Measurements from ENCODE around the gene HTR7. TPM values are rescaled to one million over a fixed set of nuclear protein-coding genes. Genes with fewer than 3 reads are reported as not detected.
"Not testable (repeated sequence)": the region's sequence is repeated elsewhere in the genome, so short reads cannot be mapped to it uniquely, and the experiment has no call there.

The HTR7 gene
- total RNA-seq (under 1 TPM in 5 of 7 donors, not detected in 2; 0.11 to 0.35 (median 0.32) TPM), polyA plus RNA-seq (under 1 TPM; 0.13 to 1.00 TPM)
- long read RNA-seq, donor 1, partial matches to known transcripts, result 0 of 1 reads
- long read RNA-seq, donor 1, other reads (novel, unspliced or antisense), result 0 of 1 reads
- long read RNA-seq, donor 2, partial matches to known transcripts, result 15 of 57 reads
- long read RNA-seq, donor 2, other reads (novel, unspliced or antisense), result 42 of 57 reads
- long read RNA-seq, donor 3, result 0 reads

DNA sequence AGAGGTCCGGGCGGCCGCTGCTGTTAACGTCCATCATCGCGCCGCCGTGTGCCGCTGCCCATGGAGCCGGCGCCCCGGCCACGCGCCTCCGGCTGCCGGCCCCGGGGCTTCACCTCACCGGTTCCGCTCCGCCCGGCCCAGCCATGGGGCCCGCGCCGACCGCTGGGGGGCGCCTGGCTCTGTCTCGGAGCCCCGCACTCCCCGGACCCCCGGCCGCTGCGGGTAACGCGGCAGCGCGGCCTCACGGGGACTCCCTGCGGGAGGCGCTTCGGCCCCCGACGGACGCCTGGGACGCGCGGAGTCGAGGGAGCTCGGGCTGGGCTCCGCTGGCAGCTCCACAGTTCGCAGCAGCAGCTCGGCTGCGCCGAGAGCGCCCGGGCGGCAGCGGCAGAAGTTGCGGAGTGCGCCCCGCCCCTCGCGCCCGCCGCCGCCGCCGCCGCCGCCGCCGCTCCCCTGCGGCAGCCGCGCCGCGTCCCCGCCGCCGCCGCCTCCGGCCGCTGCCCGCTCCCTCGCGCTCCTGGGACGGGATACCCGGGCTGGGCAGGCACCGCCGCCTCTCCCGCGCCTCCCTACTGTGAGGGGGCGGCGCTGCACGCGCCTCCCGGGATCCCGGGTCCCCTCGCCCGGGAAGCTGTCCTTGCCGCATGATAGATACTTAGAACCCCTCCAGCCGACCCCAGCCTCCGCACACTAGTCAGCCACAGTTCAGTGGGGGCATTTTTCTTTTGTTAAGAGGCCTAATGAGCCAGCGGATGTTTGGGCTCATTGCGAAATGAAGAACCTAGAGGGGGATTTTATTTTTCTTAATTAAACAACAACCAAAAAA lies at the start of gene HTR7:
TSS of gene HTR7 (minus strand) at position 405 of the 826 bp plus-strand sequence. CDS start at position 37, 368 bp downstream.
- Histone ChIP-seq H3K9me3 (no peaks in the 10 kb centered on the region), H3K27ac (peak within 1 kb of the TSS in 1 of 2 donors; percentile 42), H3K4me3 (peak within 1 kb of the TSS; percentile 54), H3K4me1 (ENCODE audit: insufficient read depth) (peaks cover 4% of the 10 kb centered on the region), H3K36me3 (no peaks in the 10 kb centered on the region), H3K27me3 (no peaks in the 10 kb centered on the region)
- intact Hi-C loops (cut with DNase I), result no loop called here
- 0 to 1% (median 1%) methylated on average over 41 to 104 of the region's 104 CpGs for WGBS, 3 donors
- TF ChIP-seq EP300 (IDR thresholded peaks at IDR 0.05) (no peak), POLR2A (IDR thresholded peaks at IDR 0.05) (no peak)
- TF ChIP-seq, protein P1, sequence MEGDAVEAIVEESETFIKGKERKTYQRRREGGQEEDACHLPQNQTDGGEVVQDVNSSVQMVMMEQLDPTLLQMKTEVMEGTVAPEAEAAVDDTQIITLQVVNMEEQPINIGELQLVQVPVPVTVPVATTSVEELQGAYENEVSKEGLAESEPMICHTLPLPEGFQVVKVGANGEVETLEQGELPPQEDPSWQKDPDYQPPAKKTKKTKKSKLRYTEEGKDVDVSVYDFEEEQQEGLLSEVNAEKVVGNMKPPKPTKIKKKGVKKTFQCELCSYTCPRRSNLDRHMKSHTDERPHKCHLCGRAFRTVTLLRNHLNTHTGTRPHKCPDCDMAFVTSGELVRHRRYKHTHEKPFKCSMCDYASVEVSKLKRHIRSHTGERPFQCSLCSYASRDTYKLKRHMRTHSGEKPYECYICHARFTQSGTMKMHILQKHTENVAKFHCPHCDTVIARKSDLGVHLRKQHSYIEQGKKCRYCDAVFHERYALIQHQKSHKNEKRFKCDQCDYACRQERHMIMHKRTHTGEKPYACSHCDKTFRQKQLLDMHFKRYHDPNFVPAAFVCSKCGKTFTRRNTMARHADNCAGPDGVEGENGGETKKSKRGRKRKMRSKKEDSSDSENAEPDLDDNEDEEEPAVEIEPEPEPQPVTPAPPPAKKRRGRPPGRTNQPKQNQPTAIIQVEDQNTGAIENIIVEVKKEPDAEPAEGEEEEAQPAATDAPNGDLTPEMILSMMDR (IDR thresholded peaks at IDR 0.05), result peak; percentile 63 to 77 (median 73)
- peak; percentile 32 to 77 (median 68) for DNase-seq

DNA sequence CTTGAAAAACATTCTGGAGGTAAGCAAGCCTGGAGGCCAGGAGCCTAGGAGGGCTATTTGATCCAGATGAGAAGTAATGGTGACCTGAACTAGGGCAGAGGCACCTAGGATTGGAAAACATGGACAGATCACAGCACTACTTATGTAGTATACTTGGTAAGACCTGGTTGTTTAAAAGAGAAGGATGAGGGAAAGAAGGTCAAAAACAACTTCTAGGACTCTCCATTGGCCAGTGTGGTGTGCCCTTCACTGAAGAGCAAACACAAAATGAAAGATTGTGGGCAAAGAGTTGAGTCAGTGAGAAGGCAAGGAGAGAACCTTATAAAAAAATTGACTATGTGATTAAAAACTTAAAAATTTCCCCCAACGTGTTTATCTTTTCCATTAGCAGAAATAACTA lies 48.8 kb upstream of the HTR7 start:
- WGBS, 3 donors, result 39 to 54% (median 53%) methylated on average over 1 of the region's 1 CpG
- intact Hi-C loops (cut with DNase I), result no loop called here
- no peaks in the 10 kb centered on the region for H3K36me3 ChIP-seq
- H3K4me3 ChIP-seq, result no peak overlapping the region
- H3K9me3 ChIP-seq, result no peaks in the 10 kb centered on the region
- TF ChIP-seq POLR2A (IDR thresholded peaks at IDR 0.05) (no peak), EP300 (IDR thresholded peaks at IDR 0.05) (no peak)
- TF ChIP-seq, protein P1 (IDR thresholded peaks at IDR 0.05), result no peak
- DNase-seq, result no peak
- H3K4me1 ChIP-seq (ENCODE audit: insufficient read depth), result no peaks in the 10 kb centered on the region
- no peak overlapping the region for H3K27ac ChIP-seq
- no peaks in the 10 kb centered on the region for H3K27me3 ChIP-seq

DNA sequence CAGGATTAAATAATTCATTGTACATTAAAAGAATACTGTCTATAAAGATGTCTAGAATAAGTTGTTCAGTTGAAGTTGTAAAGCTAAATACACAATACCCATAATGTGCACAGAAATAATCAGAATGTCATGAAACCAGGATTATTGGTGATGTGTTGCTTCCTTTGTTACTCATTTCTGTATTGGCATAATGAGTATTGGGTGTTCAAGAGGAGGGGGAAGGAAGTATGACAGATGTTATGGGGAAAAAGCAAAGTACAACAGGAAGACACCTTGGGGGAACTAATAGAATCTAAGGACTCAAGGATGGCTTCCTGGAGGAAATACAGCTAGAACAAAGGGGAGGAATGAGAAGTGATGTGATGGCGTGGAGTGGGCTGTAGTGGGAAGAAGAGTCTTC lies 48.1 kb upstream of the HTR7 start:
- Histone ChIP-seq H3K4me1 (ENCODE audit: insufficient read depth) (no peaks in the 10 kb centered on the region), H3K27ac (no peak overlapping the region), H3K27me3 (no peaks in the 10 kb centered on the region), H3K9me3 (no peaks in the 10 kb centered on the region), H3K4me3 (no peak overlapping the region), H3K36me3 (no peaks in the 10 kb centered on the region)
- DNase-seq, result no peak
- TF ChIP-seq EP300 (IDR thresholded peaks at IDR 0.05), result no peak
- TF ChIP-seq, protein P1 (IDR thresholded peaks at IDR 0.05), result no peak
- no peak for TF ChIP-seq POLR2A (IDR thresholded peaks at IDR 0.05)
- 80 to 94% (median 89%) methylated on average over 1 of the region's 1 CpG for WGBS, 3 donors
- intact Hi-C loops (cut with DNase I), result no loop called here

DNA sequence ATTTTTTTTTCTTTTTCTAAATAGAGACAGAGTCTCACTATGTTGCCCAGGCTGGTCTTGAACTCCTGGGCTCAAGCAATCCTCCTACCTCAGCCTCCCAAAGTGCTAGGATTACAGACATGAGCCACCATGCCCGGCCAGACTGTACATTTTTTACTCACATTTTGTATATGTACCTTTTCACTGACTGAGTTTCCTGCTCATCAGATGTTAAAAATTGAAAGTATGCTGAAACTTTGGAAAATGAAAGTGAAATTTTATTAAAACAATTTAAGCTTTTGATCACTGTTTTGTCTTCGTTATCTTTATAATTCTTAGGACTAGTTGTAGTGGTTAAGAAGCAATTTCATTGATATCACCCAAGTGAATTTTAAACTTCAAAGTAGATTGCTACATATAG lies 39.1 kb upstream of the HTR7 start:
- H3K27ac ChIP-seq; H3K4me1 ChIP-seq (ENCODE audit: insufficient read depth); DNase-seq; intact Hi-C loops (cut with DNase I); H3K4me3 ChIP-seq; H3K9me3 ChIP-seq; H3K27me3 ChIP-seq; H3K36me3 ChIP-seq: not testable (repeated sequence)
- 61 to 70% (median 70%) methylated on average over 2 of the region's 2 CpGs for WGBS, 3 donors

DNA sequence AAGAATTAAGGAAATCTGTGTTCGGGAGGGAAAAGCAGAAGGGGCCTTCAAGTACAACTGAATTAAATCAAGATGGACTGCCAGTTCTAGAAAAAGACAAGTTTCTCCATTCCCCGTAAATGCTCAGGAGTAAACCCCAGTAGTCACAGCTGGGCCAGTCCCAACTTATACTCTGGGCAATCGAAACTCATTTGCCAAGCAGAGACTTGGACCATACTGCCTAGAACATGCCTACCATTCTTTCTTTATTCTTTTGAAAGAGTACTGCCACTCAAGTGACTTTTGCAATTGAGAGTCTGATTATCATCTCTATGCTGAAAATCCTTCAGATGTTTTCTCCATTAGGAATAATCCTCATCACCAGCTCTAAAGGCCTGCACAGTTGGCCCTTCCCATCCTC lies 35.4 kb upstream of the HTR7 start:
- no peaks in the 10 kb centered on the region for H3K36me3 ChIP-seq
- H3K27me3 ChIP-seq, result no peaks in the 10 kb centered on the region
- intact Hi-C loops (cut with DNase I), result no loop called here
- TF ChIP-seq POLR2A (IDR thresholded peaks at IDR 0.05), result no peak
- no peak for TF ChIP-seq EP300 (IDR thresholded peaks at IDR 0.05)
- TF ChIP-seq, protein P1 (IDR thresholded peaks at IDR 0.05), result no peak
- no peaks in the 10 kb centered on the region for H3K4me1 ChIP-seq (ENCODE audit: insufficient read depth)
- DNase-seq, result no peak
- H3K9me3 ChIP-seq, result no peaks in the 10 kb centered on the region
- WGBS, 3 donors, result 93 to 98% (median 96%) methylated on average over 3 of the region's 3 CpGs
- no peak overlapping the region for H3K27ac ChIP-seq
- H3K4me3 ChIP-seq, result no peak overlapping the region
